M059J (cell line): Measurements from ENCODE around the gene PPP1R13B. TPM values are rescaled to one million over a fixed set of nuclear protein-coding genes. Genes with fewer than 3 reads are reported as not detected.
"Not testable (repeated sequence)": the region's sequence is repeated elsewhere in the genome, so short reads cannot be mapped to it uniquely, and the experiment has no call there.

ENCODE experiments used
- DNase-seq: peaks from one replicate; pipeline ENCODE4 v3.0.0-alpha.2; 2012; ENCODE audit warnings: low read depth
- total RNA-seq: library from RNA; depleted of rRNA; stranded (reverse); fragments of >200 nt; shearing (Covaris generic); gene quantifications from 2 replicates; pipeline ENCODE4 v1.2.3, GENCODE V29; 2014

Gene PPP1R13B
- total RNA-seq, 1 experiment from 2014 or later = 3.1 TPM

DNA sequence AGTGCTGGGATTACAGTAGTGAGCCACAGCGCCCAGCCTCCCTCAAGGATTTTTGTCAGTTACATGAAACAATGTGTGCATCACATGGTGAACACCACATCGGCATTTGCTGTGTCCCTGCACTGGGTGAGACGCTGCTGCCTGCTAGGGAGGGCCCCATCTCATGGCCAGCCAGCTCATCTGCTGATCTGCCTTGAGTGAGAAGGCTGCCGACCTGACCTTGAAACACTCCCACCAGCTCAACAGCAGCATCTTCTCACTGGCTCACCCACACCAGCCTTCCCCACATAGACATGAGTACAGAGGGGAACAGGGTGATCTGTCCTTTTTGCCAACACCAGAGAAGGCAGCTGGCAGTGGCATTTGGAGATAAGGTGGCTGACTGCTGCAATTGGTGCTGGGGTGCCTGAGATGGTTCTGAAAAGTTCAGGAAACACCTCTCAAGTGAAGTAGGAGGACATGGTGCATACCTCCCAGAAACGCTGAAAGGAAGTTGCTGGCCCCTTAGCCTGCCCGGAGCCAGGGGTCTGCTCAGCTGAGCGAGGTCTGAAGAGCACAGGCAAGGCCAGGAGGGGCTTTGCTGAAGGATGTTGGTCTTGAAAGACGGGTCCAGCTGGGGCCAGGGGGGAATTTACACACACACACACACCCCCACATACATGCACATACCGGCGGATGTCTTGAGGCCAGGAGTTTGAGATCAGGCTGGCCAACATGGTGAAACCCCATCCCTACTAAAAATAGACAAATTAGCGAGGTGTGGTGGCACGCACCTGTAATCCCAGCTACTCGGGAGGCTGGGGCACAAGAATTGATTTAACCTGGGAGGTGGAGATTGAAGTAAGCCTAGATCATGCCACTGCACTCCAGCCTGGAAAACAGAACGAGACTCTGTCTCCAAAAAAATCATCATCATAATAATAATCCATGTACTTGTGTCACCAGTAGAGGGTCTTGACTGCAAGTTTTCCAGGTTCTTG, 14.3 kb upstream of the PPP1R13B start:
- no peak for DNase-seq

DNA sequence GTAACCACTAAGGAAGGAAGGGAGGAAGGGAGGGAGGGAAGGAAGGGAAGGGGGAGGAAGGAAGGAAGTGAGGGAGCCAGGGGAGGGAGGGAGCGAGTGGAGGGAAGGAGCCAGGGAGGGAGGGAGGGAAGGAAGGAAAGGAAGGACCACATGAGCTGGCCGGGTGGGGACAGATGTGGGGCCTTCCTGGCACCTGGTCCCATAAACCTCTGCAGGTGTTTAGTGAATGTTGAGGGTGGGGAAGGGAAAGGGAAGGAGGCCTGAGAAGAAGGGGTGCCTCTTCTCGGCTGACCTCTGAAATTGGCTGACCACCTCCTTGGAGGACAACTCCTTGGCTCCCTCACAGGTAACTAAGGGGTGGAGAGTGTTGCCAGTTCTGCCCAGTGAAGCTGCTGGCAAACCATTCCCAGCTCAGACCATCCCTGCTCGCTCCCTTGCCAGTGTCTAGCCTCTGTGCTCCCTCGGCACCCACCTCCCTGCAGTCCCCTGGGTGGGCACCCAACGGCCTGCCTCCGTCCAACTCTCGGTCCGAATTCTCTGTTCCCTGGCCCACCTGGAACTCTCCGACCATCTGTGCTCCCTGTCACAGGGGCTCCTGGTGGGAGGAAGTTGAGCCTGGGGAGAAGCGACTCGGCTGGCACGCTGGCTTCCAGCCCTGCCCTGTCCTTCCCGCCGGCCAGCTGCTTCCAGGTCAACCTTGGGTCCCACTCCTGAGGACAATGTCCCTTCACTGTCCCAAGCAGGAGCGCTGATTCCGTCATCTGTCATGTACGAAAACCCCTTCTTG, 12.2 kb upstream of the PPP1R13B start:
- no peak for DNase-seq

DNA sequence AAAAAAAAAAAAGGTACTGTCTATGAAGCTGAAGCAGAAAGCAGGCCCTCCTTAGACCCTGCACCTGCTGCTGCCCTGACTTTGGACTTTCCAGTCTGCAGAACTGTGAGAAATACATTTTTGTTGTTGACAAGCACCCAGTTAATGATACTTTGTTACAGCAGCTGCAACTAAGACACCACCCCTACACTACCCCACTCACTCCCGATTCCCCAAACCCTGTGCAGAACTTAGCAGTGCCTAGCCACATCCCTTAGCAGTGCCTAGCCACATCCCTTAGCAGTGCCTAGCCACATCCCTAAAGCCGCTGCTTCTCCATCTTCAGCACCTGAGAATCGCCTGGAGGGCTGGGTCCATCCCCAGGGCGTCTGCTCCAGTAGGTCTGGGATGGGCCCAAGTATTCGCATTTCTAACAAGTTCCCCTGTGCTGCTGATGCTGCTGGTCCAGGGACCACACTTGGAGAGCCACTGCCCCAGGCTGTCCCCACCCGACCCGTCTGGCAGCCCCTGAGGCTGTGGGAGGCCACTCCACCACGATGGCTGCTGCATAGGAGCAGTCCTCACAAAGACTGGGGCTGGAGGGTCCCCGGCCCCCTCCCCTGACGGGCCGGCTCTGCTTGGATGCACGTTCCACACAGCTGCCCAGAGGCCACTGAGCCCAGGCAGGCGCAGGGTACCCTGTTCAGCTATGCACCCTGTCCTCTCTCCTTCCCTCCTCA, 10.8 kb upstream of the PPP1R13B start:
- DNase-seq = no peak

DNA sequence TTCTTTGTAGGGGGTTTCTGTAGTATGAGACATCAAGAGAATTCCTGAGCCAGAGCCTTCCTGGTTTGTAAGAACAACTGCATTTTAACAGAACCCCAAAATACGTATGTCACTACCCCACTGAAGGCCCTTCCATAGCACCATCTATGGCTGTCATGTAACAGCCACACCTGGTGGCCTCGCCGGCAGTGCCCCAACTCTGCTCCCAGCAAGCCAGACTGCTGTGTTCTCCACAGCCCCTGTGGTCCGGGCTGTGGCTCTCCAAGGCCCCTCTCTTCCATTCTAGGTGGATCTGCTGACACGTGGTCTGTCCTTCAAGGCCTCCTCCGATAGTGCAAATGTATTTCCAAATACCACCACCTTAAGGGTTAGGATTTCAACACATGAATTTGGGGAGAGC, 9.9 kb upstream of the PPP1R13B start:
- DNase-seq = no peak

DNA sequence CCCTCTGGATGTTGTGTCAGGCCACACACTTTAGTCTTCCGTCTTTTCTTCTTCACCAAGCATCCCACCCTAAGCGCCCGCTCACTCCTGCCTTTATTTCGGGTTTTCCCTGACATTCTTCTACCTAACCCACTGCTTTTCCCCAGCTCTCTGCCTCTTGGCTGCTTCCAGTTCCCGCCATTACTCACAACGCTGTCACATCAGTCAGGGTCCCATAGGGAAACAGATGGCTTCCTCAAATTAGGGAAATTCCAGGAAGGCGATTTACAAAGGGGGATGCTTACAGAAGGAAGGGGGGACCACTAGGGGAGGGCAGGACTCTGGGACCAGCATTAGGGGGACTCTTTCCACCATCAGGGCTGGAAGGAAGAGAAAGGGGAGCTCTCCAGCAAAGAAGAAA, 9.2 kb upstream of the PPP1R13B start:
- no peak for DNase-seq

DNA sequence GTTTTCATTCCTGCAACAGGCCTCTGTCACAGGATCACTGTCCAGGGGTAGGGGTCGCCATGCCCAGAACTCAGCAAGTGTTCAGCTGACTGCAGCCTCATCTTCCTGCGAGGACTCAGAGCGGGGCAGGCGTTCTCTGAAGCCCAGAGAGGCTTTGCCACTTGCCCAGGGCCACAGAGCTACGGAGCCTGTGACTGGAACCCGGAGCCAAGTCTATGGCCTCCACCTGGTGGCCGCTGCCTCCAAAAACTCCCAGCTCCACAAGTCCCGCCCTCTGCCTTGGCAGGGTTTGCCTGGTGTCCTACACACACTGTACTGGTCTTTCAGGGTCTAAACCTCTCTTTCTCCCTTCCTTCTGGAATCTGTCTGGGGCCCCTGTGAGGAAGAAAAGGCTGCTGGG, 8.7 kb upstream of the PPP1R13B start:
- no peak for DNase-seq

DNA sequence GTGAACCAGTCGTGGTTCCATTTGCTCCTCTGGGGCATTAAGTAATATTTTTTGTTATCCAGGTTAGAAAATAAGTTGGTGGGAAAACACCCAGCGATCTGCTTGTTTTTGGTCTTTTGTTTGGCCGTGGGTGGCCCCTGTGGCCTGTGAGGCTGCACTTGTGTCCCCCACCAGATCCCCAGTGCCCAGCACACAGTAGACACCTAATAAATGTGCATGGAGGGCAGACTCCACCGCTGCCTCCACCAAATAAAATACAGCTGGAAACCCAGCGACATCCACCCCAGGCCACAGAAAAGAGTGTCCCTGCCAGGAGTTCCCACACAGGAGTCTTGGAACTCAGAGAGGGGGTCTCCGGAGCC, 8.3 kb upstream of the PPP1R13B start:
- DNase-seq = no peak

DNA sequence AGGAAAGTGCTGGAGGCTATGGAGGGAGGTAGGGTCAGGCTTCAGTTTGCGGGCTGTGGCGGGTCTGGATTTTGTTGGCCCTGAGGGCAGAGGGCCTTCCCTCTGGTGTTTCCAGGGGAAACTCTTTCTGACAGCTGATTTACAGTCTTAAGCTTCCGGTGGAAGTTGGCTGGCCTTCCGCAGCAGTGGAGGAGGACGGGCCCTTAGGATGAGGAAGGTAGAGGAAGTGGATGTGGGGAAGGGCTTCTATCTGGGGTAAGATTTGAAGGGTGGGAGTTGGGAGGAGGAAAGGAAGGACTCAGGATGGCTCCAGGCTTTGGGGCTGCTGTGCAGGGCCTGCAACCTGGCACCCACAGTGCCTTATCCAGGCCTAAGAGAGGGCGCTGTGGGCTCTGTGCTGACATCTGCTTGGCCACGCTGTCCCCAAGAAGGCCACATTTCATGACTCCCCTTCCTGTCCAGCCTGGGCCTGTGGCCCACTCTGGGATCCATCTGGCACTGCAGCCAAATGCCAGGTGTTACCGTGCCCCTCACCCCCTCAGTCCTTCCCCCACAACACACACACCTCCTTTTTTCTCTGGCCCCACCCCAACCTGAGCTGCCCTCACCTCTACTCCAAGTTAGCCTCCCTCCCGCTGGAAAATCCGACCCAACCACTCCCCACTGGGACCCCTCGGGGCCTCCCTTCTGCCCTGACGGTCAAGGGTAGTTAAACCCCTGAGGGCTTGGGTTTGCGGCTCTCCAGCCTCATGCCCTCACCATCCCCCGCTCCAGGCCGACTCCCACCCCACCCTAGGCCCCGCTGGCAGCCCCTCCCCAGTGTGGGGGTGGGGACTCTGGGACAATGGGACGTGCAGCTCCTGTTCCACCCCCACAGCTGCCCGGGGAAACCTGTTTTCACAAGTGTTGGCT, 7.7 kb upstream of the PPP1R13B start:
- no peak for DNase-seq

DNA sequence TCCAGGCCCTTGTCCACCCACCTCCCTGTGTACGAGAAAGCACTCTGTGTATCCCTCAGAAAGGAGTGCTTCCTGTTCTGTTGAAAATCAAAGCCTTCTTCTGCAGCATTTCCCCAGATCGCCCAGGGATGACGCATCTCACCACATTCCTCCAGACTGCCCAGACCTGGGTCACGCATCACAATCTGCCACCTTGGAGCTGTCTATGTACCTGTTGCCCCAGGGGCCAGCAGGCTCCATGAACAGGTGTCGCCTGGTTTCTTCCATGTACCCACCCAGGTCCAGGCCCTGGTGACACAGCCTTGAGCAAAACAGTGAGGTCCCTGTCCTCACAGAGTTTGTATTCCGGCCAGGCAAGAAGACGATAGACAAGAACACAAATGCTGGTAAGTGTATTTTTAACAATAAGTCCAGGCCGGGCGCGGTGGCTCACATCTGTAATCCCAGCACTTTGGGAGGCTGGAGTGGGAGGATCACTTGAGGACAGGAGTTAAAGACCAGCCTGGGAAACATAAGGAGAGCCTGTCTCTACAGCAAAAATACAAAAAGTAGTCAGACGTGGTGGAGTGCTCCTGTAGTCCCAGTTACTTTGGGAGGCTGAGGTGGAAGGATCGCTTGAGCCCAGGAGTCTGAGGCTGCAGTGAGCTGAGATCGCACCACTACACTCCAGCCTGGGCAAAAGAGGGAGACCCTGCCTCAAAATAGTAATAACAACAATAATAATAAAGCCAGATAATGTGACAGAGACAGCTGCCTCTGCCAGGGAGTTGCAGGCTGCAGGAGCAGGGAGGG, 6.8 kb upstream of the PPP1R13B start:
- no peak for DNase-seq

DNA sequence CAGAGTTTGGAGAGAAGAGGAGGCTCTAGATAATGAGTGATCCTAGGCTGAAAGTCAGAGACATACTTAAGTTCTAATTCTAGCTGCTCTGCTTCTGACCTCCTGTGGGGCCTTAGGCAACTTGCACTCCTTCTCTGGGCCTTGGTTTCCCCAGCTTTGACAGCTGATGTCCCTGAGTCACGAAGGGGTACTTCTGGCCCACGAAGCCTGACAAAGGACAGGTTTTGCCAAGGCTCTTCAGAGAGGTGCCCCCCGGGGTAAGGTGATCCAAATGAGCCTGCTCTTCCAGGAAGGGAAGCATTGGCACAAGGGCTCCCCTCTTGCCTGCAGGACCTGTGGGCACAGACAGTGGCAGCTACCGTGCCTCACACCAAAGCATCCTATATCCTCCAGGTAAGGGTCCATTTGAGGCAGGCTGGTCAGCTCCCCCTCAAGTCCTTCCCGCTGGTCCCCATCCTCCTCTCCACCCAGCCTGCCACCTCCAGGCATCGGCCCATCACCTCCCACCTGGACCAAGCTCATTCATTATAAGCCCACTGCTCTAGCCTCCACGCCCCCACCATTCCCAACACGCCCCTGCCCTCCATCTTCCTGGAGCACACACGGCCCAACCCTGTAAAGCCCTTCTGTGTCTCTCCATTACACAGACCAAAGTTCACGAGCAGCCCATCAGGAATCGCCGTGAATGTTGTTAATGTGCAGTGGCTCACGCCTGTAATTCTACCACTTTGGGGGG, 1.9 kb upstream of the PPP1R13B start:
- DNase-seq = no peak

DNA sequence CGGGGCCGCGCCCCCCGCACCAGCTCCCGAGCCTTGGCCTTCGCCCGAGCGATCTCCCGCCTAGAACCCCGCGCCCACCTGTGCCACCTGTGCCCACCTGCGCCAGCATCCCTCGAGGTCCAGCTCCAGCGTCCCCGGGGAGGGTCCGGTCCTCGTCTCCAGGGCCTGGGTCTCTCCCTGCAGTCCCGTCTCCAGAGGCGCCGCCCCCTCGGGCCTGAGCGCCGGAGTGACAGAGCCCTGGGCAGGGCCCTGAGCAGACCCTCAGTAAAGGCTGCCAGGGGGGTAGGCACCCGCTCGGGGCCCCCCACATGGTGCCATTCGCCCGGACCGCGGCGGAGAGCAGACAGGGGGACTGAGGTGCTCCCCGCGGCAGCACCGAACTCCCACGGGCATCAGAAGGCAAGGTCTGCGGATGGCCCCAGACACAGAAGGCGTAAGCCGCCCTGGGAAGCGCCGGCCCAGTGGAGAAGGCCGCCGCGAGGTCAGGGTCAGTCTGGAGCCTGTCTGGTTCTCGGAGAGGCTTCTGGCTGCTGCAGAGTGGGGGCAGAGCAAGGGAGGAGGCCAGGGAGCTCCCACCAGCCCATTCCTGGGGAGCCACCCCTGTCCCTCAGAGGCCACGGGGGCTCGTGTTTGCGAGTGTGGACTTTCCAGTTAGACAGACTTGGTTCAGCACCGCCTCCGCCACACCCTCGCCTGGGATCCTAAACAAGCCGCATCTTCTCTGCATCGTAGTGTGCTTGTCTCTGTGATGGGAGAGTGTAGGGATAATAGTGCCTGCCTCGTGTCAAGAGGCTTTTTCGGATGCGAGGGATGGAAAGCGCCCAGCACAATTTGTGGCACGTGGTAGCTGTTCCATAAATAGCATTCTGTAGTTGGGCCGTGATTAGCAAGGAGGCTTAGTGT, 1.1 kb upstream of the PPP1R13B start:
- DNase-seq = no peak

DNA sequence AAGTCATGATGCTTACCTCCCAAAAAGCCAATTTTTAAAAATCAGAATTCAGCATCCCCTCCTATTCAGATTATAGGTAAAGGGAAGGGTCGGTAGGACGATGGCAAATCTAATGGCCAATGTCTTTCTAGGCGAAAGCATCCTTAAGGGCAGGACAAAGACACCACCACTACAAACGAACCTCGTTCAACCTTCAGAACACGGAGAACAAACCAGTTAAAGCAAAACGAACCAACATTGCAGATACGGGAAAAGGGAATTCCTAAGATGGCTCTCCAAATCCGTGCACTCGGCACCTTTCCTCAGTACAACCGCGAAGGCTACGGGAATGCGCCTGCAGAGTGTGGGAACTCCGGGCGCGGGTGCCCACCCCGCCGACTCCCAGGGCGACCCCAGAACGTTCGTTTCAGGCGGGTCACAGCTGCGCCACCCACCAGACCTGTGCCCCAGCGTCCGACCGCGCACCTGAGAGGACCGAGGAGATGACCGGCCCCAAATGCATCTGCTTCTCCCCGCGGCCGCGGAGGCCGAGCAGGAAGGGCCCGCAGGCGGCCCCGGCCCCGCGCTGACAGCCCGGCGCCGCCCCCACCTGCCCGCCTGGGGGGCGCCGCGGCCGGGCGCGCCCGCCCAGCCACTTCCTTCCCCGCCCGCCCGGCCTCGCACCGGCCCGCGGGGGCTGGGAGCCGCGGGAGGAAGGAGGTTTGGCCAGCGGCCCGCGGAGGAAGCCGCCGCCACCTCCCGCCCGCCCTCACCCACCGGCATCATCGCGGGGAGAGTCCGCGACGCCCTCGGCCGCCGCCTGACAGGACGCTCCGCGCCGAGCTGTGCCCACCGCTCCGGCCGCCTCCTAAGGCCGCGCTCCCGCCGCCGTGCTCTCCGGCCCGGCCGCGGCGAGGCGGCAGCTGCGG, 578 bp downstream of the PPP1R13B start:
- peak; percentile 31 for DNase-seq

DNA sequence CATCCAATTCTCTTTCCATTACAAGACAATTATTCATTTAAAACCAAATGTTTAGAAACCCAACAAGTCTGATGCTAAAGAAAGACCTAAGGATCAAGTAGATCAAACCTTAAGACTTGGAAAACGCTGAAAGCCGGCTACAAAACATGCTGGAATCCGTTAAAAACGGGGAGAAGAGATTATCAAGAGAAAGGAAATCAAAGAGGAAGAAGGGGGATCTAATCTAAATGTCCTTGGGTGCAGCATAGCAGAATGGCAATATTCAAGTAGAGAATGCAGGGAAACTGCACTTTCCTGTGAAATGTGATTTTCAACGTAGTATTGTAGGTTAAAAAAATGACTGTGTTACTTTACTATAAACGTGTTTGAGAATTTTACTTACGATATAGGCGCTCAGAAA, 1.3 kb downstream of the PPP1R13B start:
- DNase-seq = no peak

DNA sequence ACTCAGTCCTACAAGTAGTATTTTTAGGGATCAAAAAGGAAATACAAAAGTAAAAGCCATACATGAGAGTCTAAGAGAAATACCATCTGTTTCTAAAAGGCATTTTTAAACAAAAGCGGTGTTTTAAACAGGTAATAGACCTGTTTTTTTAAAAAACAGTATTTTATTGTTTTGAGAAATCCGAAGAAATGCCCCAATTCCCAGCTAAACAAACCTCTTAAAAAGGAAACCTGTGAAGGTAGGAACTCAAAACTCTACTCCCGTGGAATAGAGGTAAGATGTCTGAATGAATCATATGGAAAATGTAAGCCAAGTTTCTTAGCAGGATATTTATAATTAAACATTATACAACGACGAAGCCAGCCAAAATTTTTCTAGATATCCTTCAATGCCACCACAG, 2.0 kb downstream of the PPP1R13B start:
- no peak for DNase-seq

DNA sequence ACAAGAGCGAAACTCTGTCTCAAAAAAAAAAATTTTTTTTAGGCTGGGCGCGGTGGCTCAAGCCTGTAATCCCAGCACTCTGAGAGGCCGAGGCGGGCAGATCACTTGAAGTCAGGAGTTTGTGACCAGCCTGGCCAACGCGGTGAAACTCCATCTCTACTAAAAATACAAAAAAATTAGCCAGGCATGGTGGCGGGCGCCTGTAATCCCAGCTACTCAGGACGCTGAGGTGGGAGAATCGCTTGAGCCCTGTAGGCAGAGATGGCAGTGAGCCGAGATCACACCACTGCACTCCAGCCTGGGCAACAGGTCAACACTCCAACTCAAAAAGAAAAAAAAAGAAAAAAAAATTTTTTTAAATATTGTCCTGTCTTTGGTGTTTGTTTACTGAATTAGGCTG, 6.1 kb downstream of the PPP1R13B start:
- DNase-seq = not testable (repeated sequence)

DNA sequence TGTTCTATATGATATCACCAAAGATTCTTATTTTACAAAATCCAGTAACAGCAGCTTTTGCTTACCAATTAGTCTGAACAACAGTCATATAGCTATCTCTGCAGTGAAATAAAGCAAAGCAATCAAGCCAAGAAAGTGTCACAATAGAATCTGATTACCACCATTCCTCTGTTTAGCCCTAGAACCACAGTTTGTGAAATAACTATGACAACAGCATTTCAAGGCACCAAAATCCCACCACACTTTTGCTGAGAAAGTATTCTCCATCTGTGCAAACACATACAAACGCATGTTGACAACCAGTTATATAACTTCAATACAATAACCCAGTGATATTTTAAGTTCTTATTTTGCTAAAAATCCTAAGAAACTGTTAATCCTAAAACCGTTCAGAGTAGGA, 7.4 kb downstream of the PPP1R13B start:
- no peak for DNase-seq

DNA sequence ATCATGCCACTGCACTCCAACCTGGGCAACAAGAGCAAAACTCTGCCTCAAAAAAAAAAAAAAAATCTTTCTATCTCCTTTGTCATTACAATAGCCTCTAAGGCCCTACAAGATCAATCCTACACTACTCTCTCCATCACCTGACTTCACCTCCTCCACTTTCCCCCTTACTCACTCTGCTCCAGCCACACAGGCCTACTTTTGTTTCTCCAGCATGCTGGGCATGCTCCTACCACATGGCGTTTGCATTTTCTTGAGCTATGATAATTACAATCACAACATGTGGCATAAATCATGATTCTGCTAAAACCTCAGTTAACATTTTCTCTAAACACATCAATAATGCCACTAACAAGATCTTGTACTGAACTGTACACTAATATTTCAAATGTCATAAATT, 7.8 kb downstream of the PPP1R13B start:
- DNase-seq = no peak

DNA sequence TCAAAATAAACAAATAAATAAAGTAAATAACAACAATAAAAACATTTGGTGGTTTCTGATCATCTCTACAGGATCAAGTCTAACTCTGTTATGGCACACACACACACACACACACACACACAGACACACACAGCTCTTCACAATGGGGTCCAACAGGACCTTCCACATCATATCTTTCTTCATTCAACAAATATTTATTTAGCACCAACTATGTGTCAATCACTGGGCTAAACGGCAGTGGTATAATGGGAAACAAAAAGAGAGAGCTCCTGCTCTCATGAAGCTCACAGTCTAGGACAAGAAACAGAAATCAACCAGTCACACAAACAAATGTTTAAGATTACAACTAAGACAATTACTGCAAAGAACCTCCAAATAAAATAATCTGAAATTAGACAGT, 9.3 kb downstream of the PPP1R13B start:
- DNase-seq = no peak
